ENCODE results near the gene SLC22A5. TPM values are rescaled to one million over a fixed set of nuclear protein-coding genes. Genes with fewer than 3 reads are reported as not detected.

Gene SLC22A5
- total and polyA plus RNA-seq, 2 of the 8 experiments (the other 6 are each of a cell fraction or from before 2014, with no cell fraction given): 4.0 to 9.0 TPM

DNA sequence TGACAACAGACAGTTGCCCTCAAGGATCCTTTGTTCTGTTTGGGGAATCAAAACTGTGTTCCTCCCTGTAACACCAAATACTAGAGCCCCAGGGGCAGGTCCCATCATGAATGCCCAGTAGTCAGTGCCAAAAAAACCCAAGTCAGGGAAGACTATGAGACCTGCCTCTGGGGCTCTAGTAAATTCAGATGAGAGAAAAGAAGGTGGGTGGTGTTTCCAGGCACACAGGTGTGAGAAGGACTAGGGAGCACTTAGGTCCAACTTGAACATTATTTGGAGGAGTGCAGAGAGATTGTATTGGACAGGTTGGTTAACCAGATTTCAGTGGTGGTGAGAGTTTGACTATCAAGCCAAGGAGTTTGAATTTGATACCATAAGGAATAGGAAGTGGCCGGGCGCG, 52.0 kb downstream of the SLC22A5 start:
- H3K56ac ChIP-seq (replicated peaks; ENCODE audit: insufficient read length, low read depth, low read length): no peak overlapping the region
- no peak overlapping the region for H2BK12ac ChIP-seq (ENCODE audit: low read depth, low read length)
- WGBS, 2 experiments (ENCODE audit: extremely low coverage in 1 of 2, insufficient coverage in 1 of 2, insufficient read length in 1 of 2, insufficient replicate concordance in 2 of 2, low coverage in 1 of 2, low lambda C conversion rate in 2 of 2, missing lambda C conversion rate in 1 of 2): 88% methylated on average over 3 of the region's 3 CpGs; no CpG with 5 or more reads in 1 of the 2 experiments
- no peak overlapping the region for H2BK15ac ChIP-seq (ENCODE audit: low read length)
- peaks cover 0 to 2% (median 1%) of the 10 kb centered on the region in 4 experiments; a peak in 2 of 7 replicates for H3K4me1 ChIP-seq (replicated peaks in 1 of 4; ENCODE audit: control insufficient read depth in 3 of 4, insufficient read depth in 4 of 4, low read length in 3 of 4)
- no peak overlapping the region for H3K23ac ChIP-seq (ENCODE audit: insufficient read length)
- no peaks in the 10 kb centered on the region; a peak in 1 of 7 replicates for H3K27me3 ChIP-seq (replicated peaks in 1 of 4; ENCODE audit: control insufficient read depth in 3 of 4, extremely low read depth in 1 of 4, insufficient read depth in 3 of 4, low read length in 3 of 4)
- H3K36me3 ChIP-seq (ENCODE audit: control insufficient read depth in 2 of 4, insufficient read depth in 4 of 4, low read length in 3 of 4): no peaks in the 10 kb centered on the region
- H3K14ac ChIP-seq (ENCODE audit: insufficient read length): no peak overlapping the region
- H2BK20ac ChIP-seq (ENCODE audit: low read length): no peak overlapping the region
- H3K27ac ChIP-seq (ENCODE audit: low read depth, low read length): no peak overlapping the region
- CTCF ChIA-PET (ENCODE audit: partially characterized antibody): interaction anchor here (1.2 to 11.7 kb wide), 6 partner anchors 10 to 80 kb away, joined by 4 to 201 read pairs (median 5); no protein-coding TSS in a partner anchor
- H3K4me3 ChIP-seq (ENCODE audit: extremely low read depth in 1 of 4, insufficient read depth in 2 of 4, low read depth in 3 of 4, low read length in 4 of 4): no peak overlapping the region
- POLR2A ChIA-PET (ENCODE audit: partially characterized antibody): no interaction called here
- H4K5ac ChIP-seq (ENCODE audit: insufficient read length, low read depth, low read length): no peak overlapping the region
- H4K91ac ChIP-seq (replicated peaks; ENCODE audit: insufficient read length, low read length): no peak overlapping the region
- H3K79me1 ChIP-seq (ENCODE audit: low read depth, low read length): no peaks in the 10 kb centered on the region
- FAIRE-seq: no peak
- no peaks in the 10 kb centered on the region for H4K20me1 ChIP-seq (replicated peaks in 1 of 2; ENCODE audit: control insufficient read depth in 1 of 2, insufficient read depth in 2 of 2, low read length in 2 of 2)
- TF ChIP-seq, protein P1, sequence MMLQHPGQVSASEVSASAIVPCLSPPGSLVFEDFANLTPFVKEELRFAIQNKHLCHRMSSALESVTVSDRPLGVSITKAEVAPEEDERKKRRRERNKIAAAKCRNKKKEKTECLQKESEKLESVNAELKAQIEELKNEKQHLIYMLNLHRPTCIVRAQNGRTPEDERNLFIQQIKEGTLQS (IDR thresholded peaks at IDR 0.05; ENCODE audit: insufficient read depth, low read depth, low read length): no peak
- TF ChIP-seq, protein P2, sequence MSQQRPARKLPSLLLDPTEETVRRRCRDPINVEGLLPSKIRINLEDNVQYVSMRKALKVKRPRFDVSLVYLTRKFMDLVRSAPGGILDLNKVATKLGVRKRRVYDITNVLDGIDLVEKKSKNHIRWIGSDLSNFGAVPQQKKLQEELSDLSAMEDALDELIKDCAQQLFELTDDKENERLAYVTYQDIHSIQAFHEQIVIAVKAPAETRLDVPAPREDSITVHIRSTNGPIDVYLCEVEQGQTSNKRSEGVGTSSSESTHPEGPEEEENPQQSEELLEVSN (IDR thresholded peaks at IDR 0.05): no peak
- TF ChIP-seq SP2 (IDR thresholded peaks at IDR 0.05; ENCODE audit: low read length) (no peak), BACH1 (IDR thresholded peaks at IDR 0.05; ENCODE audit: low read length) (no peak), GTF2F1 (IDR thresholded peaks at IDR 0.05; ENCODE audit: borderline replicate concordance, low read depth, low read length) (no peak), TBP (IDR thresholded peaks at IDR 0.05; ENCODE audit: low read depth, low read length) (no peak), CEBPB (IDR thresholded peaks at IDR 0.05; ENCODE audit: low read depth, low read length) (no peak), KDM4A (IDR thresholded peaks at IDR 0.05; ENCODE audit: low read depth, low read length, severe bottlenecking) (no peak), MAFK (IDR thresholded peaks at IDR 0.05; ENCODE audit: low read depth, low read length) (no peak), GABPA (IDR thresholded peaks at IDR 0.05; ENCODE audit: borderline replicate concordance, insufficient read depth, low read length) (no peak), NANOG (IDR thresholded peaks at IDR 0.05; ENCODE audit: insufficient read depth, low read depth, low read length, poor library complexity, severe bottlenecking) (no peak), YY1 (IDR thresholded peaks at IDR 0.05; ENCODE audit: low read depth, low read length) (no peak)
- H3K9me3 ChIP-seq (ENCODE audit: insufficient read depth in 2 of 2, low read depth in 1 of 2, low read length in 1 of 2): no peaks in the 10 kb centered on the region
- H3K4ac ChIP-seq (replicated peaks; ENCODE audit: insufficient read length, low read depth, low read length): no peak overlapping the region
- H3K9ac ChIP-seq (replicated peaks in 1 of 4; ENCODE audit: extremely low read depth in 1 of 4, low read depth in 3 of 4, low read length in 3 of 4): no peak overlapping the region
- H3K23me2 ChIP-seq (ENCODE audit: low read depth, low read length): no peaks in the 10 kb centered on the region
- no peak overlapping the region for H2AK5ac ChIP-seq (ENCODE audit: low read depth, low read length)
- H4K8ac ChIP-seq (ENCODE audit: extremely low read depth, insufficient read depth, low read length): no peak overlapping the region
- no peak for DNase-seq (ENCODE audit: low read depth in 1 of 2, low spot score in 2 of 2)
- no peak overlapping the region for H2BK120ac ChIP-seq (replicated peaks; ENCODE audit: low read depth, low read length)
- no peaks in the 10 kb centered on the region for H3K79me2 ChIP-seq (ENCODE audit: control insufficient read depth in 1 of 2, insufficient read depth in 2 of 2, low read length in 2 of 2)
- no peak overlapping the region for H3K4me2 ChIP-seq (ENCODE audit: insufficient read depth in 1 of 2, low read depth in 2 of 2, low read length in 2 of 2)
- H3K18ac ChIP-seq (ENCODE audit: extremely low read depth, low read length): no peak overlapping the region
- H2AFZ ChIP-seq (ENCODE audit: low read length): no peak overlapping the region
- H2BK5ac ChIP-seq (ENCODE audit: low read depth, low read length): no peak overlapping the region

Measured in H1 (cell line).